ENCODE data around the gene ISLR. TPM values are rescaled to one million over a fixed set of nuclear protein-coding genes. Genes with fewer than 3 reads are reported as not detected.

Gene ISLR
- total RNA-seq, 1 experiment from 2014 or later, result 0.11 TPM

DNA sequence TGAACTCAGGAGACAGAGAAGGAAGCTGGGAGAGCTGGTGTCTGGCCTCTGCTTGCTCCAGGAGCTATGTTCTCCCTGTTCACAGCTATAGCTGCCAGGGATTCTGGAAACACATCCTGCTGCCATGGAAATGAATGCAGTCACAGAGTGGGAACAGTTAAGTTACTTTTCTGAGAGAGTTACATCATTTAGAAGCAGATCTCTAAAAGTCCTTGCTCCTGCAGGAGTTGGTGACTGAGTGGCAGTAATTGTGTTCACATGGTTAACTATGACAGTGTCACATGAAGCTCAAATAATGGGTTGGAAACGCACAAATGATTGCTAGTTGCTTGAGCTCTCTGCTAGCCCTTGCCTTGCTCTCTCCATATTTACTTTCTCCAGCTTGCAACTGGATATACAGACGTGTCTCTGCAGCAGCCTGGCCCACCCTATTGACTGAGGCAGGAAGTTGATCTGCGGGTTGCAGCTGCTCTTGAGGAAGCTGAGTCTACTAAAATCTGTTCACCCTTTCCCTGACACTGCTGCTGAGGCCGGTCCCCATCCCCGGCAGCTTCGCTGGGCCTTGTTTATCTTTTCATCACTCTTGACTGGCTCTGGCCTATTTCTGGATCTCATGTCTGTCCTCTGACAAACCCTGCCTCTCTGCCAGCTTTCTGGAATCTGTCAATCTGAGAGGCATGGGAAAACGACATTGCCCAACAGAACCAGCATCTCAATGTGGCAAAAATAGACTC is 16.7 kb upstream of the ISLR start:
- no peak overlapping the region for H3K14ac ChIP-seq (ENCODE audit: insufficient read depth, low read length)
- no peak overlapping the region for H2BK5ac ChIP-seq (ENCODE audit: insufficient read length, low read length)
- H2BK12ac ChIP-seq (ENCODE audit: insufficient read length, low read depth, low read length), result no peak overlapping the region
- H2AK5ac ChIP-seq (ENCODE audit: insufficient read length, low read length), result no peak overlapping the region
- TF ChIP-seq, protein P1, sequence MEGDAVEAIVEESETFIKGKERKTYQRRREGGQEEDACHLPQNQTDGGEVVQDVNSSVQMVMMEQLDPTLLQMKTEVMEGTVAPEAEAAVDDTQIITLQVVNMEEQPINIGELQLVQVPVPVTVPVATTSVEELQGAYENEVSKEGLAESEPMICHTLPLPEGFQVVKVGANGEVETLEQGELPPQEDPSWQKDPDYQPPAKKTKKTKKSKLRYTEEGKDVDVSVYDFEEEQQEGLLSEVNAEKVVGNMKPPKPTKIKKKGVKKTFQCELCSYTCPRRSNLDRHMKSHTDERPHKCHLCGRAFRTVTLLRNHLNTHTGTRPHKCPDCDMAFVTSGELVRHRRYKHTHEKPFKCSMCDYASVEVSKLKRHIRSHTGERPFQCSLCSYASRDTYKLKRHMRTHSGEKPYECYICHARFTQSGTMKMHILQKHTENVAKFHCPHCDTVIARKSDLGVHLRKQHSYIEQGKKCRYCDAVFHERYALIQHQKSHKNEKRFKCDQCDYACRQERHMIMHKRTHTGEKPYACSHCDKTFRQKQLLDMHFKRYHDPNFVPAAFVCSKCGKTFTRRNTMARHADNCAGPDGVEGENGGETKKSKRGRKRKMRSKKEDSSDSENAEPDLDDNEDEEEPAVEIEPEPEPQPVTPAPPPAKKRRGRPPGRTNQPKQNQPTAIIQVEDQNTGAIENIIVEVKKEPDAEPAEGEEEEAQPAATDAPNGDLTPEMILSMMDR (conservative IDR thresholded peaks at IDR 0.05), result no peak
- H3K9me3 Mint-ChIP-seq, result no peaks in the 10 kb centered on the region
- no peaks in the 10 kb centered on the region for H3K27me3 ChIP-seq (ENCODE audit: insufficient read depth, low read length)
- no peak overlapping the region; a peak in 2 of 7 replicates for H3K27ac Mint-ChIP-seq
- H4K8ac ChIP-seq (replicated peaks; ENCODE audit: insufficient read length, low read depth, low read length), result no peak overlapping the region
- no peak overlapping the region for H3K4me2 ChIP-seq (ENCODE audit: insufficient read depth, insufficient read length, low read length)
- H3K4me1 Mint-ChIP-seq, result peaks cover 4% of the 10 kb centered on the region in 2 experiments; a peak in 3 of 4 replicates
- no peak overlapping the region for H3K23ac ChIP-seq (ENCODE audit: insufficient read length, low read depth, low read length)
- no peaks in the 10 kb centered on the region for H3K79me1 ChIP-seq (ENCODE audit: insufficient read depth, low read depth, low read length, poor library complexity, severe bottlenecking)
- no peaks in the 10 kb centered on the region for H3K23me2 ChIP-seq (ENCODE audit: insufficient read length, low read depth, low read length, poor library complexity, severe bottlenecking)
- H3K27me3 Mint-ChIP-seq (ENCODE audit: low read depth), result peaks cover 16% of the 10 kb centered on the region
- no peak overlapping the region for H3K9ac ChIP-seq (ENCODE audit: extremely low read depth, insufficient read length, low read length)
- no peaks in the 10 kb centered on the region for H3K79me2 ChIP-seq (ENCODE audit: insufficient read depth, low read length)
- no peak overlapping the region for H4K91ac ChIP-seq (ENCODE audit: insufficient read length, low read depth, low read length)
- H3K56ac ChIP-seq (ENCODE audit: insufficient read length, low read depth, low read length), result no peak overlapping the region
- no peaks in the 10 kb centered on the region for H4K20me1 ChIP-seq (ENCODE audit: control insufficient read depth, insufficient read depth, insufficient read length)
- no peak overlapping the region for H2BK15ac ChIP-seq (ENCODE audit: low read depth, low read length)
- no peaks in the 10 kb centered on the region for H3K36me3 Mint-ChIP-seq (ENCODE audit: insufficient read depth in 1 of 3, low read depth in 3 of 3)
- no peak overlapping the region for H2BK20ac ChIP-seq (ENCODE audit: low read depth, low read length, poor library complexity, severe bottlenecking)
- peaks cover 2% of the 10 kb centered on the region for H3K4me1 ChIP-seq (ENCODE audit: insufficient read depth, low read length)
- H3T11ph ChIP-seq (ENCODE audit: low read length), result no peak overlapping the region
- H3K9me3 ChIP-seq (ENCODE audit: control insufficient read depth, low read depth, low read length), result no peaks in the 10 kb centered on the region
- no CpG with 5 or more reads among the region's 7 CpGs for WGBS (ENCODE audit: extremely low coverage, insufficient read length, low lambda C conversion rate)
- no peak overlapping the region for H3K18ac ChIP-seq (ENCODE audit: insufficient read length, low read depth, low read length)
- peak; percentile 22 for DNase-seq
- H3K4ac ChIP-seq (ENCODE audit: low read depth, low read length), result no peak overlapping the region
- no peak overlapping the region for H3K4me3 Mint-ChIP-seq
- no peak overlapping the region for H2AFZ ChIP-seq (ENCODE audit: low read length)
- no peak overlapping the region for H4K5ac ChIP-seq (ENCODE audit: insufficient read length, low read depth, low read length)
- no peak overlapping the region for H3K27ac ChIP-seq (ENCODE audit: insufficient read length, low read depth, low read length)
- H2BK120ac ChIP-seq (ENCODE audit: low read depth, low read length, poor library complexity, severe bottlenecking), result no peak overlapping the region

Data from H9 (cell line).